ENCODE results near the gene BCL2L12. TPM values are rescaled to one million over a fixed set of nuclear protein-coding genes. Genes with fewer than 3 reads are reported as not detected.

BCL2L12 gene
- total RNA-seq, 1 donor from 2014 or later: 6.8 TPM

DNA sequence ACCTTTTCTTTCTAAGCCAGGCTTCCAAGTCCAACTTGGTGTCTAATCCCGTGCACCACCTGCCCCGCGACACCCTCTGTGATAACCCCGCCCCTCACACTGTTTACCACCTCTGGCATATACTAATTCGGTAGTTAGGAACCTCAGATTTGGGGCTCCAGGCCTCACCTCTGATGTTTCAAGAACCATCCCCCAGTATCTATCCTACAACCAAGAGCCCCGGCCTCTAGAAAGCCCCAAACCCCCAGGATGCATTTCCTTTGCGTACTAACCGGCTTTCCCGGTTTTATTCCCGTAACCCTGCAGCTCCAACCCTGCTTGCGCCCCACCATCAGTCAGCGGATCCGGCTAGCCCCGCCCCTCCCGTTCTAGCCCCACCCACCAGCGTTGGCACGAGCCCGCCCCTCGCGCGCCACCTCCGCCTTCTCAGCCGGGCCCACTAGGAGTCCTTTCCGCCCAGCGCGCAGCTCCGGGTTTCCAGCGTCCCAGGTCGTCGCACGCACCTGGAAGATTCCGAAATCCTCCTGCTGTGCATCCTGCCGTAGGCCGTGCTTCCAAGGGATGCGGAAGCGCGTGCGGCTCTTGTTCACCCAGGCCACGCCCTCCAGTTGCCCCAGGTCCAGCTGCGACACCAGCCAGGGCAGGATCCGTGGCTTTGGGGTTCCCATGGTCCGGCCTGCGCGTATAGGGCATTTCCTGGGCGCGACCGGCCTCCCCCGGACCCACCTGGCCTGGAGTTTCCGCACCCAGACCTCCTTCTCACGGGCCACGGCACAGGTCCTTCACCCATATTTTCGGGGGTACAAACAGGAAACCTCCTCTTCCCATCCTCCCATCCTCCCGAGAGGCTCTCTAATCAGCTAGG lies 1.3 kb upstream of the BCL2L12 start:
- DNase-seq (ENCODE audit: low read depth, low spot score): no peak

- DNase-seq (ENCODE audit: low read depth, low spot score): no peak
Observed at GRCh38 chr19:49665036-49665350, 740 bp upstream of the BCL2L12 start.

DNA sequence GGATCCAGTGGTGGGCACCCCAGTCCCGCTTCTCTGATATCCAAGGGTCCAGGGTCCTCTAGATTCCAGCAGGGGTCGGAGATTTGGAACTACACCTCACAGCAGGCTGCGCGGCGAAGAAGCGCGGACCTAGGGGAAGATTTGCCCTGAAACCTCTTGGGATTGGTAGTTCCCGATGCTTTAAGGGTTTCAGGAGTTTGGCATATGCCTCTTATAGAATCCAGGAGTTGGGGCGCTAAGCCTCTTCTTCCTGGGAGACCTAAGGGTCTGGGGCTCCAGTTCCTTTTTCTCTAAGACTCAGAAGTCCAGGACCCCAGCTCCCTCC lies 349 bp downstream of the BCL2L12 start:
- no peak for DNase-seq (ENCODE audit: low read depth, low spot score)

DNA sequence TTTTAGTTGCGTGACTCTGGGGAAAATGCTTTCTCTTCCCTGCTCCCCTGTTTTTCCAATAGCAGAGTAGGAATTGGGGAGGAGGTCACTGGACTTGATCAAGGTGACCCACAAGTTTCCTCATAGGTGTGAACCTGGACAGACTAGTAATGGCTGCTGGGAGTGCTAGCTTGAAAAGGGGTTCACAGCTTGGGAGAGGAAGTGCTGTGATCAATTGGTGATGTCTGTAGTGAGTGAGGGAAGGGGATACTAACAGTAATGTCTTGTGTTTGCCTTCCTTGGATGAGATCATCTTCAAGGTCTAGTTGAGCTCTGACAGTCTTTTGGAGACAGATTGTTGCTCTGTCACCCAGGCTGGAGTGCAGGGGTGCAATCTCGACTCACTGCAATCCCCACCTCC lies 1.7 kb downstream of the BCL2L12 start:
- DNase-seq (ENCODE audit: low read depth, low spot score): no peak

DNA sequence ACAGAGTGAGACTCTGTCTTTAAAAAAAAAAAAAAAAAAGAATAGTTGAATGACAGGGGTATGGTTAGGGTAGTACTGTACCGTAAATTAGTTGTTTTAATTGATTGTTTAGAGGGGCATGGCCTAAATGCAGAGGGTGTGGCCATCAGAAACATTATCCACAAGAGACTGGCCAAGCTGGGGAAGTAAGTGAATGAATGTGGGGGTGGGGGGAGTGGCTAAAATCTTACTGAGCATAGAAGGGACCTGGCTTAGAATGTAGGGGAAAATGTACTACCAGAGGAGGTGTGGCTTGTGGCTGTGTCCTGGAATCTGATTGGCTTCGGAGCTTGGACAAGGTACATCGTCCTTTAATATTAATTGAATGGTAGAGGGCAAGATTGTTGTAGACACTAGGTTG lies 3.8 kb downstream of the BCL2L12 start:
- DNase-seq (ENCODE audit: low read depth, low spot score): no peak

DNA sequence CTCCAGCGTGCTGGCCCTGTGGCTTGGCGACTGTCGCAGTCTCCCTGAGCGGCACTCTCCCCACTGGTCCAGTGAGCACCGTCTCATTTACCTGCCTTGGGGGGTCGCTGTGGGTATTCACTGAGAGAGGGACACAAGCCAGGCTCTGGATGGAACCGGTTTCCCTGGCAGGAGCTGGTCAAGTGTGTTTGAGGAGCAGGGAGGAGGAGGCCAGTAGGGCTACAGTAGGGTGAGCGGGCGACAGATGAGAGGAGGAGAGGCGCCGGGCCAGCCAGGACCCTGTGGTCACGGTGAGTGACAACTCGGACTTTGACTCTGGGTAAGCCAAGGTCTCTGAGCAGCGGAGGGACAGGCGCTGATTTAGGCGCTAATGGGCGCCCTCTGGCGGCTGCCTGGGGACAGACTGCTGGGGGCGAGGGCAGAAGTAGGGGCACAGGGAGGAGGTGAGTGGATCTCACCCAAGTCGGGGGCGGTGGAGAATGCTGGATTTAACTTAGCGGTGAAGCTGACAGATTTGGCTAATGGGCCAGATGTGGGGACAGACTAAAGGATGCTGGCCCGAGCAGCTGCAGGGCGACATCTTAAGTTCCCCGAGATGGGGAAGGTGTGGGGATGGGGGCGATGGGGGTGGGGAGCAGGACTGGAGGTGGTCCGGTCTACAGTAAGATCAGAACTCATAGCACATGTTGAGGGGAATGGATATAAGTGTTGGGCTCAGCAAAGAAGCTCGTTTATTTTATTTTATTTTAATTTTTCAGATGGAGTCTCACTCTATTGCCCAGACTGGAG lies 6.6 kb downstream of the BCL2L12 start:
- DNase-seq (ENCODE audit: low read depth, low spot score): no peak

GRCh38 chr19:49676136-49676783 lies 10.5 kb downstream of the BCL2L12 start:
- DNase-seq (ENCODE audit: low read depth, low spot score): peak; percentile 83

DNA sequence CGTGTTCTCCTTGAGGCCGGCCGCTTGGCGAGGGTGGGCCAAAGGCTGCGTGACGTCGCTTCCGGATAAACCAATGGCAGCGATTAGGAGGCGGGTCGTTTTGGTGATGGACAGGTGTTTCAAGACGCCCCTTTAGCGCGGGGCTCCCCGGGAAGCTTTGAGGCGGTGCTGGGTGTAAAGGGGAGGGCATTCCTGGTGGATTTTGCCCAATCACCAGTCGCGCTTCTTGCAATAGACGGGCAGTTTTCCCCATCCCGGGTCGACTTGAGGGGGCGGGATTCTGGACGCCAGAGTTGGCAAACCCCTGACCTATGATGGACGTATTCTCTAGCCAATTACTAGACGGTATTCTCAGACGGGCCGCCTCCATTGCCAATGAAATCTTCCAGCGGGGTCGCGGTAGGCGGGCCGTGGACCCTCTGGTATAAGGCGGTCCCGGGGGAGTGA lies 11.1 kb downstream of the BCL2L12 start:
- DNase-seq (ENCODE audit: low read depth, low spot score): peak; percentile 100

DNA sequence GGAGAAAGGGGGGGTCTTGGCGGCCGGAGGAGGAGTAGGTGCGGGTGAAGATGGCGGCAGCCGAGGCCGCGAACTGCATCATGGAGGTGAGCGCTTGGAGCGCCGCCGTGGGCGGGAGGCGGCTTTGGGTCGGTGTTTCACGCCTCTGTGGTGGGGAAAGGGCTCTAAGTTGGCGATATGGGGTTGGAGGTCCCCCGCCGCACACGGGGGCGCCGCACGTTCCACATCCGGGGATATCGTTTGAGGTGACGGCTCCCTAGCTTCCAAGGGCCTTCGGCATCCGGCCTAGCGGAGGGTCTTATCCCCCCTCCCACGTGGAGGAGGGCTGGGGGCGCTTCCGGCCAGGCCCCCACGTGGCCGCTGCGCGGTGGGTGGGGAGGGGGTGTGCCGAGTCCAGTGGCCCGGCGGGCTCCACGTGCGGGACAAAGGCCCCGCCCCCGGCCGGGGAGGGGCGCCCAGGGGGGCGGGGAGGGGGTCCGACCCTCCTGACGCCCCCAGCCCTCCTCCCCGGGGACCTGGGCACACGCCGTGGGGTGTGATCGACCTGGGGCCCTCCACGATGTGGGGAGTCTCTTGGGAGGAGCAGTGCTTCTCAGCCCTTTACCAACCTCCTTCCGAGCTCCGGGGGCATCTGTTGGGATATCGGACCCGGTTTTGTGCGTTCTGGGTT lies 11.6 kb downstream of the BCL2L12 start, which contains the start of gene PRMT1:
Gene PRMT1 (plus strand): TSS at position 41 of the 670 bp plus-strand sequence. CDS start 10 bp downstream, at position 51.
- DNase-seq (ENCODE audit: low read depth, low spot score): no peak

GRCh38 chr19:49677901-49678674 lies 12.4 kb downstream of the BCL2L12 start:
- no peak for DNase-seq (ENCODE audit: low read depth, low spot score)

DNA sequence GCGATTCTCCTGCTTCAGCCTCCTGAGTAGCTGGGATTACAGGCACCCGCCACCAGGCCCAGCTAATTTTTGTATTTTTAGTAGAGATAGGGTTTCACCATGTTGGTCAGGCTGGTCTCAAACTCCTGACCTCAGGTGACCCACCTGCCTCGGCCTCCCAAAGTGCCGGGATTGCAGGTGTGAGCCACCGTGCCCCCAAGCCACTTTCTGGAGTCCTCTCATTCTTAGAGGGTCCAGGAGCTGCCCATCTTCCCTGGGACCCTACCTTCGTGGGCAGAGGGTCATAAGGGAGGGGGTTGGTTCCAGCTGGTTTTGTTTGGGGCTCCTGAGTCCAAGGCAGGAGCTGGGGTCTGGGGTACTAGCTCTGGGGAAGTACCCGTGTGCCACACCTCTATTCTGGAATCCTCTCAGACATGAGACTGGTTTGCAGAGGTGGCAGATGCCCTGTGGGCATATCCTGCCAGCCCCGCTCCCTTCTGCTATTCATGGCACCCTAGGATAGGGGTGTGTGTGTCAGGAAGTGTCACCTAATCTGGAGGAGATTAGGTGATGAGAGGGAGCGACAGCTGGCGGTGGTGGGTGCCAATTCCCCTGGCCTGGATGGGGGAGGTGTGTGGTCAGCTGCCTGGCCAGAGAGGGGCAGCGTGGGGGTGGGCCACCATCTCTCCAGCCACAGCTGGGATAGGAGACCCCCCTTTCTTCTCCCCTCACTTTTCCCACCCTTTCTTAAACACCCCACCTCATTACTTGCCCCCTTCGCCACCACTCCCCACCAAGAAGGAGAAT lies 13.4 kb downstream of the BCL2L12 start:
- DNase-seq (ENCODE audit: low read depth, low spot score): no peak

- DNase-seq (ENCODE audit: low read depth, low spot score): no peak
Observed at GRCh38 chr19:49679771-49680413, 14.2 kb downstream of the BCL2L12 start.

DNA sequence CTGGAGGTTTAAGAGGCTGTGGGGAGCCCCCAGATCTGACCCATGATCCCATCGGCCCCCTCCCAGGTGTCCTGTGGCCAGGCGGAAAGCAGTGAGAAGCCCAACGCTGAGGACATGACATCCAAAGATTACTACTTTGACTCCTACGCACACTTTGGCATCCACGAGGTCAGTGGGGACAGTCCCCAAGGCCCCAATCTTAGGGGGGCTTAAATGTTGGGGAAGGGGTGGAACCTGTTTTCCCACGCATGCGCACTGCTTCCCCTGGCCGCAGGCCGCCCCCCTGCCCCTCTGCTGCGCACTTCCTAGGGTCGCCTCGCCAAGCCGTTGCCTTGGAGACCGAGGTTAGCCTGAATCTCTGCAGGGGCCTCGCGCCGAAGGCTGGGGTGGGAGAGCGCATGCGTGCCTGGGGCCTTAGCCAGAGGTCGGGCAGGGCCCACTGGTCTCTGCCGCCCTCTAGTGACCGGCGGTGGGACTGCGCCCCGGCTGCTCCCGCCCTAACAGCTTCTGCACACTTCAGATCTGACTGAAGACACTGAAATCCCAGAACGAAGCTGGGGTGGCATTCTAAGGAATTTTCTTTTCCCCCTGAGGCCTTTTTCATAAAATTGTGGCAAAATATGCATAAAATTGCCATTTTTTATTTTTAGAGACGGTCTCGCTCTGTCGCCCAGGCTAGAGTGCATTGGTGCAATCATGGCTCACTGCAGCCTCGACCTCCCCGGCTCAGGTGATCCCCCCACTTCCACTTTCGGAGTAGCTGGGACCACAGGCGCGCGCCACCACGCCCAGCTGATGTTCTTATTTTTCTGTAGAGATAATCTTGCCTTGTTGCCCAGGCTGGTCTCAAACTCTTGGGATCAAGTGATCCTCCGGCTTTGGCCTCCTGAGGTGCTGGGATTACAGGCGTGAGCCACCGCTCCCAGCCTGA lies 15.0 kb downstream of the BCL2L12 start:
- no peak for DNase-seq (ENCODE audit: low read depth, low spot score)

DNA sequence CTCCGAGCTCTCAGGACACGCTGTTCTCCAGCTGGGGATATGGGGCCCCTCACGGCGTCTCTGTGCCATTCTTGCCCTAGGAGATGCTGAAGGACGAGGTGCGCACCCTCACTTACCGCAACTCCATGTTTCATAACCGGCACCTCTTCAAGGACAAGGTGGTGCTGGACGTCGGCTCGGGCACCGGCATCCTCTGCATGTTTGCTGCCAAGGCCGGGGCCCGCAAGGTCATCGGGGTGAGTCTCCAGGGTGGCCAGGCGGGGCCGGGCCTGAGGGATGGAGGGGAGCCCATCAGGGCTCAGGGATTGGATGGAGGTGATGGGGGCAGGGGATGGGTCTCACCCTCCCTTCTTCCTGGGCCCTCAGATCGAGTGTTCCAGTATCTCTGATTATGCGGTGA lies 16.1 kb downstream of the BCL2L12 start:
- DNase-seq (ENCODE audit: low read depth, low spot score): no peak

DNA sequence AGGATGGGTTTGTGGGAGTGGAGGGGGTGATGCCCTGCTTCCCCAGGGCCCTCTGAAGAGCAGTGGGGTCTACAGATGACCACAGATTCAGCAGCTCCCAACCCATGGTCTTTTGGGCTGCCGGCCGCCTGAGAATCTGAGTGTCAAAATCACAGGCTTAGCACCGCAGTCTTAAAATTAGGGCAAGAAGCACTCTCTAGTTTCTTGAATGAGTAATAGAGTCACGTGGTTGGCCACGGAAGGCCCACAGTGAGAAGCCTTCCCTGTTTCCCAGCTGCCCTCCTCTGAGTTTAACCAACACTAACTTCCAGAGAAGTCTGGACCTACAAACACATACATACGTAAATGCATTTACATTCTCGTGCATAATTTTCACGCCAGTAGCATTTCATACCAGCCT lies 16.5 kb downstream of the BCL2L12 start:
- no peak for DNase-seq (ENCODE audit: low read depth, low spot score)

- no peak for DNase-seq (ENCODE audit: low read depth, low spot score)
Observed at GRCh38 chr19:49683814-49684250, 18.1 kb downstream of the BCL2L12 start.

GRCh38 chr19:49684251-49684982 lies 18.7 kb downstream of the BCL2L12 start:
- no peak for DNase-seq (ENCODE audit: low read depth, low spot score)
